Smooth muscle cell (in vitro differentiated cells): ENCODE measurements around the gene PTGDR2. TPM values are rescaled to one million over a fixed set of nuclear protein-coding genes. Genes with fewer than 3 reads are reported as not detected.

Experiments used
- DNase-seq: peaks from one replicate; lab custom pipeline; 2025; ENCODE audit not compliant: unreplicated experiment; lab: John Stamatoyannopoulos, UW
- H2AFZ ChIP-seq: fragments of 200-600 bp; sonication (generic); 2 replicates; pipeline ENCODE4 v1.6.0; 2016; ENCODE audit warnings: antibody characterized with exemption, low read depth, mild to moderate bottlenecking
- H3F3A ChIP-seq: fragments of 200-600 bp; sonication (generic); 2 replicates; pipeline ENCODE4 v1.6.0; 2017; ENCODE audit warnings: antibody characterized with exemption, low read depth
- H3K27ac ChIP-seq: fragments of 200-600 bp; sonication (generic); 2 replicates; pipeline ENCODE4 v1.5.1; 2016; ENCODE audit warnings: low read depth, mild to moderate bottlenecking
- H3K27me3 ChIP-seq: fragments of 200-600 bp; sonication (generic); 2 replicates; pipeline ENCODE4 v1.6.1; 2016; ENCODE audit warnings: low read depth, mild to moderate bottlenecking
- H3K36me3 ChIP-seq: fragments of 200-600 bp; sonication (generic); 2 replicates; pipeline ENCODE4 v1.5.1; 2016; ENCODE audit warnings: low read depth
- H3K4me1 ChIP-seq: fragments of 200-600 bp; sonication (generic); 2 replicates; pipeline ENCODE4 v1.5.1; 2016; ENCODE audit warnings: low read depth
- H3K4me2 ChIP-seq: fragments of 200-600 bp; sonication (generic); 2 replicates; pipeline ENCODE4 v1.6.0; 2016; ENCODE audit warnings: mild to moderate bottlenecking
- H3K4me3 ChIP-seq: fragments of 200-600 bp; sonication (generic); 2 replicates; pipeline ENCODE4 v1.5.1; 2016; ENCODE audit warnings: mild to moderate bottlenecking
- H3K79me2 ChIP-seq: fragments of 200-600 bp; sonication (generic); 2 replicates; pipeline ENCODE4 v1.6.0; 2016; ENCODE audit warnings: low read depth, mild to moderate bottlenecking
- H3K9ac ChIP-seq: fragments of 200-600 bp; sonication (generic); 2 replicates; pipeline ENCODE4 v1.6.0; 2016; ENCODE audit warnings: low read depth
- H3K9me3 ChIP-seq: fragments of 200-600 bp; sonication (generic); replicated peaks from 2 replicates; pipeline ENCODE4 v1.5.1; 2016; ENCODE audit warnings: low read depth
- H4K20me1 ChIP-seq: fragments of 200-600 bp; sonication (generic); 2 replicates; pipeline ENCODE4 v1.6.0; 2016; ENCODE audit warnings: low read depth
- whole genome bisulfite sequencing: methylation state at CpG from one replicate; pipeline ENCODE4 v1.1.7; 2016; ENCODE audit warnings: low lambda C conversion rate; 5-methylcytosine and 5-hydroxymethylcytosine counted together
- polyA plus RNA-seq: library from polyadenylated mRNA; unstranded; fragments of >200 nt; fragmentation: Nextera tagmentation; extraction: Ambion mirVana; gene quantifications from 2 replicates; pipeline ENCODE4 v1.2.1, GENCODE V29; 2016
- total RNA-seq: library from RNA; depleted of rRNA; stranded (reverse); fragments of >200 nt; gene quantifications from 2 replicates; pipeline ENCODE4 v1.2.3, GENCODE V29; 2014
- TF ChIP-seq, protein P1 (sequence below): fragments of 200-600 bp; sonication (generic); IDR thresholded peaks from 2 replicates; pipeline ENCODE4 v1.5.1; 2017; ENCODE audit warnings: borderline replicate concordance, mild to moderate bottlenecking, antibody characterized with exemption; ENCODE audit not compliant: insufficient read depth, poor library complexity, severe bottlenecking

The PTGDR2 gene
- total and polyA plus RNA-seq, 2 experiments from 2014 or later = 0.04 to 0.08 TPM

GRCh38 chr11:60814112-60814511 lies 41.6 kb downstream of the PTGDR2 start:
- H3F3A ChIP-seq = no peaks in the 10 kb centered on the region
- H3K27me3 ChIP-seq = no peaks in the 10 kb centered on the region
- no peak overlapping the region for H3K4me2 ChIP-seq
- no peak for DNase-seq
- H3K79me2 ChIP-seq = no peaks in the 10 kb centered on the region
- H3K4me1 ChIP-seq = no peaks in the 10 kb centered on the region
- H3K9me3 ChIP-seq = peaks cover 8% of the 10 kb centered on the region
- H3K27ac ChIP-seq = no peak overlapping the region
- H3K9ac ChIP-seq = no peak overlapping the region
- no peak overlapping the region for H2AFZ ChIP-seq
- no peak overlapping the region for H3K4me3 ChIP-seq
- TF ChIP-seq, protein P1, sequence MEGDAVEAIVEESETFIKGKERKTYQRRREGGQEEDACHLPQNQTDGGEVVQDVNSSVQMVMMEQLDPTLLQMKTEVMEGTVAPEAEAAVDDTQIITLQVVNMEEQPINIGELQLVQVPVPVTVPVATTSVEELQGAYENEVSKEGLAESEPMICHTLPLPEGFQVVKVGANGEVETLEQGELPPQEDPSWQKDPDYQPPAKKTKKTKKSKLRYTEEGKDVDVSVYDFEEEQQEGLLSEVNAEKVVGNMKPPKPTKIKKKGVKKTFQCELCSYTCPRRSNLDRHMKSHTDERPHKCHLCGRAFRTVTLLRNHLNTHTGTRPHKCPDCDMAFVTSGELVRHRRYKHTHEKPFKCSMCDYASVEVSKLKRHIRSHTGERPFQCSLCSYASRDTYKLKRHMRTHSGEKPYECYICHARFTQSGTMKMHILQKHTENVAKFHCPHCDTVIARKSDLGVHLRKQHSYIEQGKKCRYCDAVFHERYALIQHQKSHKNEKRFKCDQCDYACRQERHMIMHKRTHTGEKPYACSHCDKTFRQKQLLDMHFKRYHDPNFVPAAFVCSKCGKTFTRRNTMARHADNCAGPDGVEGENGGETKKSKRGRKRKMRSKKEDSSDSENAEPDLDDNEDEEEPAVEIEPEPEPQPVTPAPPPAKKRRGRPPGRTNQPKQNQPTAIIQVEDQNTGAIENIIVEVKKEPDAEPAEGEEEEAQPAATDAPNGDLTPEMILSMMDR = no peak
- no peaks in the 10 kb centered on the region for H4K20me1 ChIP-seq
- 71% methylated on average over 2 of the region's 2 CpGs for WGBS
- H3K36me3 ChIP-seq = no peaks in the 10 kb centered on the region

- Histone ChIP-seq H3K4me3 (no peak overlapping the region), H3K27ac (no peak overlapping the region), H3K27me3 (no peaks in the 10 kb centered on the region), H3K9me3 (peaks cover 8% of the 10 kb centered on the region), H3K9ac (no peak overlapping the region), H3K4me2 (no peak overlapping the region), H3K4me1 (no peaks in the 10 kb centered on the region), H4K20me1 (no peaks in the 10 kb centered on the region), H2AFZ (no peak overlapping the region), H3K79me2 (no peaks in the 10 kb centered on the region), H3K36me3 (no peaks in the 10 kb centered on the region), H3F3A (no peaks in the 10 kb centered on the region)
- 92% methylated on average over 1 of the region's 1 CpG for WGBS
- TF ChIP-seq, protein P1 = no peak
- no peak for DNase-seq
Measured at GRCh38 chr11:60813324-60813723, 42.4 kb downstream of the PTGDR2 start.

DNA sequence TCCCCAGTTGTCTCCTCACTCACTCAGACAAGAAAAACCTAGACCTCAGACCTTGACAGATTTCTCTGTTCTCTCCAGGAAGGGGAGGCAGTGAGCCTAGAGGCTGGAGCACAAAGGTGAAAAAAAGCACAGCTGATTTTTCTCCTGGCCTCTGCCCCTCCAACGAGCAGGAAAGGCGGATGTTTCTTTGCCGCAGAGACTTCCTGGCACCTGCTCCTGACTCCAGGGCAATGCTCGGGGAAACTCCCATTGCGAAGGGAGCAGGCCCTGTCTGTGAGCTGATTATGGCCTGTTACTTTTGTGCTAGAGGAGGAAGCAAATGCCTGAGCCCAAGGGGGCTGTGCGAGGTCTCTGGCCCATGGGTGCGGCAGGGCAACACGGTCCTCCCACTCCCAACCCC lies 45.2 kb downstream of the PTGDR2 start:
- Histone ChIP-seq H3K36me3 (no peaks in the 10 kb centered on the region), H3F3A (no peaks in the 10 kb centered on the region), H2AFZ (no peak overlapping the region), H3K4me2 (no peak overlapping the region), H3K27me3 (no peaks in the 10 kb centered on the region), H3K27ac (no peak overlapping the region), H3K4me1 (no peaks in the 10 kb centered on the region), H3K9ac (no peak overlapping the region), H3K79me2 (no peaks in the 10 kb centered on the region), H3K4me3 (no peak overlapping the region), H4K20me1 (no peaks in the 10 kb centered on the region), H3K9me3 (no peaks in the 10 kb centered on the region)
- no peak for DNase-seq
- 78% methylated on average over 8 of the region's 8 CpGs for WGBS
- TF ChIP-seq, protein P1 = no peak

GRCh38 chr11:60810151-60810550 lies 45.6 kb downstream of the PTGDR2 start:
- no peaks in the 10 kb centered on the region for H3K9me3 ChIP-seq
- H3K4me1 ChIP-seq = no peaks in the 10 kb centered on the region
- TF ChIP-seq, protein P1 = no peak
- no peaks in the 10 kb centered on the region for H3K79me2 ChIP-seq
- no peak overlapping the region for H3K4me2 ChIP-seq
- H3K27ac ChIP-seq = no peak overlapping the region
- no peak overlapping the region for H2AFZ ChIP-seq
- DNase-seq = no peak
- no peaks in the 10 kb centered on the region for H4K20me1 ChIP-seq
- no peaks in the 10 kb centered on the region for H3F3A ChIP-seq
- H3K36me3 ChIP-seq = no peaks in the 10 kb centered on the region
- no peak overlapping the region for H3K9ac ChIP-seq
- no peaks in the 10 kb centered on the region for H3K27me3 ChIP-seq
- 85% methylated on average over 4 of the region's 4 CpGs for WGBS
- H3K4me3 ChIP-seq = no peak overlapping the region
